Measurements from ENCODE around the gene CCNYL1. TPM values are rescaled to one million over a fixed set of nuclear protein-coding genes. Genes with fewer than 3 reads are reported as not detected.
"Not testable (repeated sequence)": the region's sequence is repeated elsewhere in the genome, so short reads cannot be mapped to it uniquely, and the experiment has no call there.

CCNYL1 gene
- total RNA-seq, 4 donors from 2014 or later = 14.8 to 22.2 (median 17.9) TPM

DNA sequence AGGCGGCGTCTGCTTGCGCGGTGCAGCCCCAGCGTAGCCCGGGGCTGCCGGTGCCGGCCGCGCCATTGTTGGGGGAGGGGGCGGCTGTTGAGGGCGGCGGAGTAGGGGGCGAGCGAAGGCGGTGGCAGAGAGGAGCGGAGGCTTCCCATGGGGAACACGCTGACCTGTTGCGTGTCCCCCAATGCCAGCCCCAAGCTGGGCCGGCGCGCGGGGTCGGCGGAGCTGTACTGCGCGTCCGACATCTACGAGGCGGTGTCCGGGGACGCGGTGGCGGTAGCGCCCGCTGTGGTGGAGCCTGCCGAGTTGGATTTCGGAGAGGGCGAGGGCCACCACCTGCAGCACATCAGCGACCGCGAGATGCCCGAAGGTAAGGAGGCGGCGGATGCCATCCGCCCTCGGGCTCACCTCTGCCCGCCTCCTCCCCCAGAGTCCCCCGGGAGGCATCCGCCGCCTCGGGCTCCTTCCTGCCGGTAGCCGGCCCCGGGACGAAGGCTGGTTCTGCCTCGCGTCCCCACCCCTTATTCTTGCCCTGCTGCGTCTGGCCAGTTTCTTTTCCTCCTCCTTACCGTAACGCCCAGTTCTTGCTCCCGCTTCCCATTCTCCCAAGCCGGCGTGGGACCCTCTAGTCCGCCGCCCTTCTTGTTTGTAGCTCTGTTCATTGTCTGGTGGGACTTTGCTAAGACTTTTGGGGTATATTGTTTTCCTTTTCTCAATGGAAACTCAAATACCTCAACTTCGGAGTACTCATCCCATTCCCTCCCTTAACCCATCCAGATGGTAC lies 500 bp downstream of the CCNYL1 start:
- TF ChIP-seq POLR2A (IDR thresholded peaks at IDR 0.05) = peak in 1 of 2 donors; percentile 22
- TF ChIP-seq, protein P1, sequence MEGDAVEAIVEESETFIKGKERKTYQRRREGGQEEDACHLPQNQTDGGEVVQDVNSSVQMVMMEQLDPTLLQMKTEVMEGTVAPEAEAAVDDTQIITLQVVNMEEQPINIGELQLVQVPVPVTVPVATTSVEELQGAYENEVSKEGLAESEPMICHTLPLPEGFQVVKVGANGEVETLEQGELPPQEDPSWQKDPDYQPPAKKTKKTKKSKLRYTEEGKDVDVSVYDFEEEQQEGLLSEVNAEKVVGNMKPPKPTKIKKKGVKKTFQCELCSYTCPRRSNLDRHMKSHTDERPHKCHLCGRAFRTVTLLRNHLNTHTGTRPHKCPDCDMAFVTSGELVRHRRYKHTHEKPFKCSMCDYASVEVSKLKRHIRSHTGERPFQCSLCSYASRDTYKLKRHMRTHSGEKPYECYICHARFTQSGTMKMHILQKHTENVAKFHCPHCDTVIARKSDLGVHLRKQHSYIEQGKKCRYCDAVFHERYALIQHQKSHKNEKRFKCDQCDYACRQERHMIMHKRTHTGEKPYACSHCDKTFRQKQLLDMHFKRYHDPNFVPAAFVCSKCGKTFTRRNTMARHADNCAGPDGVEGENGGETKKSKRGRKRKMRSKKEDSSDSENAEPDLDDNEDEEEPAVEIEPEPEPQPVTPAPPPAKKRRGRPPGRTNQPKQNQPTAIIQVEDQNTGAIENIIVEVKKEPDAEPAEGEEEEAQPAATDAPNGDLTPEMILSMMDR (IDR thresholded peaks at IDR 0.05) = no peak
- DNase-seq = peak; percentile 59 to 60

DNA sequence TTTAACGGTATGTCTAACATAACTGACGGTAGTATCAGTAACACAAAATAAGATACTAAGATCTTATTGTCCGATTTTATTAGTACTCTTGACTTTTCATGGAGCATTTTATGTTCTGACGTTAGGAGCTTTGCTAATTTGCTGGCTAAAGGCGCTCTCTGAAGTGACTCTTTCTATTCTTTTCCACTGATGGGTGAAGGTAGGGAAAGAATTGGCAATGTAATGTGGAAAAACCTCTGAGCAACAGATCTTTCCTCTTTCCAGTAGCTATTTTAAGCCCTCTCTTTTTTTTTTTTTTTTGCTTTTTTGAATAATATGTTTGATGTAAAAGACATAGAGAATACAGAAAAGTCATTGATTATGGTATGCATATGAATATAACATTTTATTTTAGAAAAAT lies 4.6 kb downstream of the CCNYL1 start:
- Histone ChIP-seq H3K9me3 (no peaks in the 10 kb centered on the region), H3K4me1 (peaks cover 17 to 20% of the 10 kb centered on the region in 2 donors), H3K4me3 (replicated peaks in 1 of 3) (no peak overlapping the region), H3K27ac (no peak overlapping the region), H3K36me3 (no peaks in the 10 kb centered on the region), H3K27me3 (no peaks in the 10 kb centered on the region)
- no peak for DNase-seq
- TF ChIP-seq, protein P1 (IDR thresholded peaks at IDR 0.05) = no peak
- no peak for TF ChIP-seq POLR2A (IDR thresholded peaks at IDR 0.05)
- WGBS, 2 donors = 90 to 93% methylated on average over 5 of the region's 5 CpGs
- intact Hi-C loops (cut with DNase I) = loop anchor here (10.0 kb wide), 2 partner anchors 91 to 181 kb away; partner anchors contain the start of gene METTL21A

More for the DNA sequence above, 500 bp downstream of the CCNYL1 start:
- 0% methylated on average over 21 to 27 of the region's 67 CpGs for WGBS, 2 donors
- Histone ChIP-seq H3K36me3 (no peaks in the 10 kb centered on the region), H3K27me3 (no peaks in the 10 kb centered on the region), H3K9me3 (no peaks in the 10 kb centered on the region), H3K4me1 (peaks cover 11 to 18% of the 10 kb centered on the region in 2 donors), H3K27ac (peak overlapping the region; percentile 82 to 91 (median 88)), H3K4me3 (replicated peaks in 1 of 3) (peak overlapping the region; percentile 71 to 86 (median 86))
- intact Hi-C loops (cut with DNase I) = loop anchor here (10.0 kb wide), 2 partner anchors 87 to 177 kb away; partner anchors contain the start of gene METTL21A

DNA sequence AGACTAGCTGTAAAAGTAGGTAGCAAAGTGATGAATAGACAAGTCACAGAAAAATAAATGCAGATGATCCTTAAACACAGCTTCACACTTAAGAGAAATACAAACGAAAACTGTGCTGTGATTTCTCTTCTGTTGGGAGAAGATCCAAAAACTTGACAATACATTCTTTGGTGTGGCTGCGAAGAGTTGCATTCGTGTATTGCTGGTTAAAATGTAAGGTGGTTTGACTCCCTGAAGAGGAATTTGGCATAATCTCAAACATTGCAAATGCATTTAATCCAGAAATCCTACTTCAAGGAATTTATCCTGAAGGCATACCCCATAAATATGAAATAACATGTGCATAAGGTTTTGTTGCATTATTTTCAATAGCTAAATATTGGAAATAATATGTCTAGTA lies 7.1 kb downstream of the CCNYL1 start:
- Histone ChIP-seq H3K36me3 (no peaks in the 10 kb centered on the region), H3K4me3 (replicated peaks in 1 of 3) (no peak overlapping the region), H3K9me3 (no peaks in the 10 kb centered on the region), H3K27me3 (no peaks in the 10 kb centered on the region), H3K4me1 (peaks cover 11 to 16% of the 10 kb centered on the region in 2 donors), H3K27ac (no peak overlapping the region)
- intact Hi-C loops (cut with DNase I) = loop anchor here (10.0 kb wide), 2 partner anchors 94 to 184 kb away; partner anchors contain the start of gene METTL21A
- DNase-seq = no peak
- TF ChIP-seq POLR2A (IDR thresholded peaks at IDR 0.05) = no peak
- TF ChIP-seq, protein P1 (IDR thresholded peaks at IDR 0.05) = no peak
- 81 to 88% methylated on average over 3 of the region's 3 CpGs for WGBS, 2 donors

DNA sequence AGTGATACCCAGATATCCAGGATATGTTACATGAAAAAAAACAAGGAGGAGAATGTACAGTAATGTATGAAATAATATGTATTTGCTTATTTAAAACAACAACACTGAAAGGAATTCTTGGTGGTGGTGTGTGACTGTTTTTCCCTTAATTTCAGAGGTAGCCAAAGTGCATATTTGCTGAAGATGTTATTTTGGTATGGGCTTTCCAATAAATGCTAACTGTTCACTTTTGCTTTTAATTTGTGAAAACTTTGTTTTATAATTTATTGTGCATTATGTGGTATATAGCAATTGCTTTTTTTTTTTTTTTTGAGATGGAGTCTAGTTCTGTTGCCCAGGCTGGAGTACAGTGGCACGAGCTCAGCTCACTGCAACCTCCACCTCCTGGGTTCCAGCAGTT lies 7.6 kb downstream of the CCNYL1 start:
- intact Hi-C loops (cut with DNase I) = loop anchor here (10.0 kb wide), 2 partner anchors 94 to 184 kb away; partner anchors contain the start of gene METTL21A
- 96 to 100% methylated on average over 1 of the region's 1 CpG for WGBS, 2 donors

DNA sequence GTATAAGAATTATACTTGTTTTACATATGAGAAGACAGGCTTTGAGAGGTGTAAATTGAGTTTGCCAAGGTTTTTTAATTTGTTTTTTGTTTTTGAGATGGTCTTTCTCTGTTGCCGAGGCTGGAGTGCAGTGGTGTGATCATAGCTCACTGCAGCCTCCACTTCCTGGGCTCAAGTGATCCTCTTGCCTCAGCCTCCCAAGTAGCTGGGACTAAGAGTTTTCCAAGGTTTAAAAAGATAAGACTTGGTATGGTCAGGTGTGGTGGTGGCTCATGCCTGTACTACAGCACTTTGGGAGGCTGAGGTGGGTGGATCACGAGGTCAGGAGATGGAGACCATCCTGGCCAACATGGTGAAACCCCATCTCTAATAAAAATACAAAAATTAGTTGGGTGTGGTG lies 8.2 kb downstream of the CCNYL1 start:
- H3K4me3 ChIP-seq (replicated peaks in 1 of 3); H3K36me3 ChIP-seq; H3K9me3 ChIP-seq; H3K27me3 ChIP-seq; DNase-seq: not testable (repeated sequence)
- intact Hi-C loops (cut with DNase I) = loop anchor here (10.0 kb wide), 2 partner anchors 95 to 185 kb away; partner anchors contain the start of gene METTL21A
- WGBS, 2 donors = 98 to 100% methylated on average over 2 of the region's 2 CpGs
- peak overlapping the region in 2 of 3 donors; percentile 60 to 80 for H3K27ac ChIP-seq
- H3K4me1 ChIP-seq = peaks cover 7 to 14% of the 10 kb centered on the region in 2 donors

More for the DNA sequence above, 7.6 kb downstream of the CCNYL1 start:
- no peaks in the 10 kb centered on the region for H3K27me3 ChIP-seq
- no peak overlapping the region for H3K4me3 ChIP-seq (replicated peaks in 1 of 3)
- no peak overlapping the region for H3K27ac ChIP-seq
- H3K36me3 ChIP-seq = no peaks in the 10 kb centered on the region
- peaks cover 7 to 14% of the 10 kb centered on the region in 2 donors for H3K4me1 ChIP-seq
- no peak for DNase-seq
- TF ChIP-seq, protein P1 (IDR thresholded peaks at IDR 0.05) = no peak
- TF ChIP-seq POLR2A (IDR thresholded peaks at IDR 0.05) = no peak
- no peaks in the 10 kb centered on the region for H3K9me3 ChIP-seq

Data from thyroid gland (tissue), 4 donors.